Neutrophil (primary cell): ENCODE measurements around the gene HIGD2A.

Experiments
- H3K27ac ChIP-seq: fragments of 200-600 bp; sonication (generic); 2 replicates; pipeline ENCODE4 v1.5.1; 2016; ENCODE audit warnings: mild to moderate bottlenecking, moderate library complexity
- H3K27me3 ChIP-seq: fragments of 200-600 bp; sonication (generic); 2 replicates; pipeline ENCODE4 v1.6.0; 2016; ENCODE audit warnings: mild to moderate bottlenecking
- H3K36me3 ChIP-seq: fragments of 200-600 bp; sonication (generic); 2 replicates; pipeline ENCODE4 v1.5.1; 2017
- H3K4me1 ChIP-seq, 2 experiments: fragments of 200-600 bp in 1 of 2; sonication (generic) in 1 of 2; 1 replicate in 1 of 2; 2 replicates in 1 of 2; pipeline versions ENCODE4 v1.5.1 to v1.6.1; 2013 to 2016; ENCODE audit warnings: low read depth in 1 of 2, low read length in 1 of 2, mild to moderate bottlenecking in 1 of 2, moderate library complexity in 1 of 2; ENCODE audit not compliant: control insufficient read depth in 1 of 2, insufficient read depth in 1 of 2
- H3K4me3 ChIP-seq, 2 experiments: fragments of 200-600 bp in 1 of 2; sonication (generic) in 1 of 2; 1 replicate in 1 of 2; 2 replicates in 1 of 2; pipeline ENCODE4 v1.5.1; 2013 to 2016; ENCODE audit warnings: low read depth in 1 of 2, low read length in 1 of 2, mild to moderate bottlenecking in 1 of 2, moderate library complexity in 1 of 2
- H3K9me3 ChIP-seq: fragments of 200-600 bp; sonication (generic); 2 replicates; pipeline ENCODE4 v1.5.1; 2016
- CTCF ChIP-seq: fragments of 200-600 bp; sonication (generic); IDR thresholded peaks from 2 replicates; pipeline ENCODE4 v1.5.1; 2016; ENCODE audit warnings: antibody characterized with exemption

Gene HIGD2A

GRCh38 chr5:176365351-176366231, 23.0 kb upstream of the HIGD2A start, which contains the start of gene ARL10:
ARL10 (plus strand) TSS chr5:176365487; CDS start chr5:176365564, 77 bp downstream.
- peaks cover 26 to 28% of the 10 kb centered on the region in 2 experiments for H3K4me1 ChIP-seq
- H3K27me3 ChIP-seq: peaks cover 66% of the 10 kb centered on the region
- no peaks in the 10 kb centered on the region for H3K9me3 ChIP-seq
- H3K36me3 ChIP-seq: no peaks in the 10 kb centered on the region
- H3K27ac ChIP-seq: no peak within 1 kb of the TSS
- no peak for TF ChIP-seq CTCF
- peak within 1 kb of the TSS; percentile 41 to 60 for H3K4me3 ChIP-seq

- H3K27ac ChIP-seq: no peak overlapping the region
- no peaks in the 10 kb centered on the region for H3K9me3 ChIP-seq
- H3K4me3 ChIP-seq: peak overlapping the region in 1 of 2 experiments; percentile 60
- TF ChIP-seq CTCF: no peak
- peaks cover 20% of the 10 kb centered on the region in 2 experiments for H3K4me1 ChIP-seq
- peaks cover 66% of the 10 kb centered on the region for H3K27me3 ChIP-seq
- H3K36me3 ChIP-seq: no peaks in the 10 kb centered on the region
These were observed 22.2 kb upstream of the HIGD2A start for GRCh38 chr5:176366232-176366894.

- Histone ChIP-seq H3K27me3 (peaks cover 52% of the 10 kb centered on the region), H3K27ac (no peak overlapping the region), H3K9me3 (no peaks in the 10 kb centered on the region), H3K4me1 (peaks cover 12 to 15% of the 10 kb centered on the region in 2 experiments), H3K36me3 (no peaks in the 10 kb centered on the region), H3K4me3 (no peak overlapping the region)
- no peak for TF ChIP-seq CTCF
These were observed 19.8 kb upstream of the HIGD2A start for GRCh38 chr5:176368726-176369125.

- no peak for TF ChIP-seq CTCF
- Histone ChIP-seq H3K27ac (no peak overlapping the region), H3K4me1 (peaks cover 9 to 11% of the 10 kb centered on the region in 2 experiments), H3K4me3 (no peak overlapping the region), H3K36me3 (no peaks in the 10 kb centered on the region), H3K9me3 (no peaks in the 10 kb centered on the region), H3K27me3 (peaks cover 38% of the 10 kb centered on the region)
These were observed 18.4 kb upstream of the HIGD2A start for GRCh38 chr5:176369934-176370711.
